Mesendoderm (in vitro differentiated cells): Measurements from ENCODE around the gene TPPP2.

ENCODE experiments used
- DNase-seq: peaks from one replicate; pipeline ENCODE4 v3.0.0; 2013
- H2AK5ac ChIP-seq: 2 replicates; pipeline ENCODE4 v1.6.1; 2013; ENCODE audit warnings: low read length, inconsistent platforms
- H2BK120ac ChIP-seq: 2 replicates; pipeline ENCODE4 v1.6.1; 2013; ENCODE audit warnings: low read depth, mild to moderate bottlenecking, low read length, moderate library complexity, mixed read lengths
- H2BK15ac ChIP-seq: replicated peaks from 2 replicates; pipeline ENCODE4 v1.6.1; 2013; ENCODE audit warnings: low read depth, mild to moderate bottlenecking, moderate library complexity
- H2BK5ac ChIP-seq: 2 replicates; pipeline ENCODE4 v1.6.1; 2013; ENCODE audit warnings: low read length, inconsistent platforms
- H3K18ac ChIP-seq: 2 replicates; pipeline ENCODE4 v1.6.1; 2013; ENCODE audit warnings: mild to moderate bottlenecking, low read length, mixed read lengths
- H3K23ac ChIP-seq: one replicate; pipeline ENCODE4 v1.6.1; 2013; ENCODE audit warnings: low read length
- H3K27ac ChIP-seq: 2 replicates; pipeline ENCODE4 v1.5.1; 2013; ENCODE audit warnings: low read depth, mild to moderate bottlenecking, inconsistent platforms, low read length, moderate library complexity
- H3K27me3 ChIP-seq: 2 replicates; pipeline ENCODE4 v1.6.1; 2013; ENCODE audit warnings: low read length, control low read depth, mild to moderate bottlenecking, inconsistent platforms; ENCODE audit not compliant: insufficient read depth, poor library complexity
- H3K36me3 ChIP-seq: 2 replicates; pipeline ENCODE4 v1.6.1; 2013; ENCODE audit warnings: low read length, inconsistent platforms; ENCODE audit not compliant: control insufficient read depth, insufficient read depth
- H3K4ac ChIP-seq: one replicate; pipeline ENCODE4 v1.6.1; 2013; ENCODE audit warnings: low read depth, mild to moderate bottlenecking, low read length, moderate library complexity
- H3K4me1 ChIP-seq: 2 replicates; pipeline ENCODE4 v1.6.1; 2013; ENCODE audit warnings: low read depth, low read length, inconsistent platforms; ENCODE audit not compliant: control insufficient read depth
- H3K4me2 ChIP-seq: 2 replicates; pipeline ENCODE4 v1.6.1; 2013; ENCODE audit warnings: low read length
- H3K4me3 ChIP-seq: 2 replicates; pipeline ENCODE4 v1.5.1; 2013; ENCODE audit warnings: mild to moderate bottlenecking, low read length
- H3K56ac ChIP-seq: one replicate; pipeline ENCODE4 v1.6.1; 2013; ENCODE audit warnings: low read length
- H3K79me1 ChIP-seq: 2 replicates; pipeline ENCODE4 v1.6.1; 2013; ENCODE audit warnings: low read length, inconsistent platforms
- H3K79me2 ChIP-seq: 2 replicates; pipeline ENCODE4 v1.6.1; 2013; ENCODE audit warnings: mild to moderate bottlenecking, low read length; ENCODE audit not compliant: control insufficient read depth, insufficient read depth
- H3K9ac ChIP-seq: 2 replicates; pipeline ENCODE4 v1.6.1; 2013; ENCODE audit warnings: low read length, inconsistent platforms
- H4K5ac ChIP-seq: one replicate; pipeline ENCODE4 v1.6.1; 2013; ENCODE audit warnings: low read length
- H4K8ac ChIP-seq: one replicate; pipeline ENCODE4 v1.6.1; 2013; ENCODE audit warnings: low read depth, mild to moderate bottlenecking, control low read depth, low read length, moderate library complexity
- WGBS: extraction: QIAGEN DNeasy Blood & Tissue Kit; methylation state at CpG from one replicate; pipeline ENCODE4 v1.1.7; 2013; ENCODE audit warnings: low lambda C conversion rate, missing lambda C conversion rate; ENCODE audit not compliant: insufficient coverage; ENCODE audit errors: extremely low coverage; 5-methylcytosine and 5-hydroxymethylcytosine counted together

The TPPP2 gene

GRCh38 chr14:21063479-21063878 lies 33.5 kb downstream of the TPPP2 start:
- Histone ChIP-seq H3K27ac (no peak overlapping the region), H2BK15ac (no peak overlapping the region), H3K4ac (no peak overlapping the region), H3K79me1 (no peaks in the 10 kb centered on the region), H3K9ac (no peak overlapping the region), H4K5ac (no peak overlapping the region), H3K79me2 (no peaks in the 10 kb centered on the region), H3K56ac (no peak overlapping the region), H3K4me1 (peaks cover 3% of the 10 kb centered on the region), H3K36me3 (no peaks in the 10 kb centered on the region), H3K23ac (no peak overlapping the region), H2BK120ac (no peak overlapping the region), H3K4me2 (no peak overlapping the region), H3K27me3 (no peaks in the 10 kb centered on the region), H3K18ac (no peak overlapping the region), H2BK5ac (no peak overlapping the region), H3K4me3 (no peak overlapping the region), H4K8ac (no peak overlapping the region), H2AK5ac (no peak overlapping the region)
- no CpG with 5 or more reads among the region's 3 CpGs for WGBS
- peak; percentile 74 for DNase-seq

- H2BK15ac ChIP-seq = no peak overlapping the region
- no peak overlapping the region for H2AK5ac ChIP-seq
- no peaks in the 10 kb centered on the region for H3K79me2 ChIP-seq
- no peaks in the 10 kb centered on the region for H3K79me1 ChIP-seq
- H3K56ac ChIP-seq = no peak overlapping the region
- H3K27me3 ChIP-seq = no peaks in the 10 kb centered on the region
- no peak overlapping the region for H3K27ac ChIP-seq
- peak; percentile 61 for DNase-seq
- no peak overlapping the region for H2BK120ac ChIP-seq
- no peak overlapping the region for H3K4ac ChIP-seq
- no peak overlapping the region for H3K18ac ChIP-seq
- no peaks in the 10 kb centered on the region for H3K36me3 ChIP-seq
- H3K9ac ChIP-seq = no peak overlapping the region
- no peak overlapping the region for H4K8ac ChIP-seq
- H2BK5ac ChIP-seq = no peak overlapping the region
- WGBS = no CpG with 5 or more reads among the region's 7 CpGs
- H3K23ac ChIP-seq = no peak overlapping the region
- peaks cover 2% of the 10 kb centered on the region for H3K4me1 ChIP-seq
- no peak overlapping the region for H3K4me2 ChIP-seq
- H4K5ac ChIP-seq = no peak overlapping the region
- no peak overlapping the region for H3K4me3 ChIP-seq
Observed at GRCh38 chr14:21066882-21067502, 37.0 kb downstream of the TPPP2 start.

- no peaks in the 10 kb centered on the region for H3K27me3 ChIP-seq
- H3K18ac ChIP-seq = peak overlapping the region; percentile 77
- no peak overlapping the region for H2BK15ac ChIP-seq
- H3K9ac ChIP-seq = peak overlapping the region; percentile 70
- peak overlapping the region; percentile 74 for H3K4ac ChIP-seq
- peak; percentile 81 for DNase-seq
- peaks cover 2% of the 10 kb centered on the region for H3K36me3 ChIP-seq
- no peak overlapping the region for H4K5ac ChIP-seq
- H2BK5ac ChIP-seq = peak overlapping the region; percentile 0
- peaks cover 5% of the 10 kb centered on the region for H3K4me1 ChIP-seq
- H3K56ac ChIP-seq = peak overlapping the region; percentile 99
- peaks cover 3% of the 10 kb centered on the region for H3K79me2 ChIP-seq
- peaks cover 8% of the 10 kb centered on the region for H3K79me1 ChIP-seq
- peak overlapping the region; percentile 99 for H3K27ac ChIP-seq
- peak overlapping the region; percentile 11 for H3K23ac ChIP-seq
- H3K4me2 ChIP-seq = peak overlapping the region; percentile 77
- WGBS = no CpG with 5 or more reads among the region's 45 CpGs
- peak overlapping the region; percentile 16 for H2BK120ac ChIP-seq
- no peak overlapping the region for H2AK5ac ChIP-seq
- H4K8ac ChIP-seq = no peak overlapping the region
- peak overlapping the region; percentile 64 for H3K4me3 ChIP-seq
Observed at GRCh38 chr14:21068521-21069387, 38.7 kb downstream of the TPPP2 start.

- peak overlapping the region; percentile 74 for H3K4ac ChIP-seq
- peaks cover 2% of the 10 kb centered on the region for H3K36me3 ChIP-seq
- peak overlapping the region; percentile 77 for H3K18ac ChIP-seq
- H3K4me1 ChIP-seq = peaks cover 5% of the 10 kb centered on the region
- DNase-seq = peak; percentile 86
- H4K8ac ChIP-seq = no peak overlapping the region
- H3K79me1 ChIP-seq = peaks cover 8% of the 10 kb centered on the region
- peak overlapping the region; percentile 11 for H3K23ac ChIP-seq
- H3K56ac ChIP-seq = peak overlapping the region; percentile 99
- H3K4me3 ChIP-seq = peak overlapping the region; percentile 64
- H3K79me2 ChIP-seq = peaks cover 3% of the 10 kb centered on the region
- H2BK15ac ChIP-seq = no peak overlapping the region
- H2BK5ac ChIP-seq = peak overlapping the region; percentile 43
- H3K27me3 ChIP-seq = no peaks in the 10 kb centered on the region
- WGBS = no CpG with 5 or more reads among the region's 40 CpGs
- peak overlapping the region; percentile 99 for H3K27ac ChIP-seq
- no peak overlapping the region for H4K5ac ChIP-seq
- H2AK5ac ChIP-seq = no peak overlapping the region
- H3K9ac ChIP-seq = peak overlapping the region; percentile 70
- peak overlapping the region; percentile 77 for H3K4me2 ChIP-seq
- H2BK120ac ChIP-seq = no peak overlapping the region
Observed at GRCh38 chr14:21069388-21070082, 39.5 kb downstream of the TPPP2 start.

DNA sequence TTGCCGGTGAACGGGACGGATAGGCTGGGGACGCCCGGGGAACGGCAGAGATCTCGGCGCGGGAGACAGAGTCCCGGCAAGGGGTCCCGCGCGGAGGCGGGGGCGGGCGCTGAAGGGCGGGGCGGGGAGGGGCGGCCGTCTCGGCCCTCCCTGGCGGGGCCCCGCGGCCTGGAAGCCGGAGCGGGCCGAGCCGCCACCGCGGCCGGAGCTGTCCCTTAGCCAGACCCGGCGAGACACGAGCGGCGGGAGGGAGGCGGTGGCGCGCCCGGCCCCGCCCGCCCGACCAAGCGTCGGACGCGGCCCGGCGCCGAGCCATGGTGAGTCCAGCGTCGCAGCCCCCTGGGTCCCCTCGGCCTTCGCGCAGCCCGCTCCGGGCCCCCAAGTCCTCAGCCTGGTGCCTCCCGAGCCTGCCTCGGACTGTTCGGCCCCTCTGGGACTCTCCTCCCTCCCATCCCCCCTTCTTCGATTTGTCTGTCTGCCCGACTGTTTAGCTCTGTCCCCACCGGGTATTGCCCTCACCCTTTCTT lies 40.1 kb downstream of the TPPP2 start, which contains the start of gene ARHGEF40:
Gene ARHGEF40, plus strand, starts transcription at position 222 of the 527 bp plus-strand sequence. Its CDS starts 93 bp downstream, at position 315.
- H3K4me3 ChIP-seq = peak within 1 kb of the TSS; percentile 89
- H4K5ac ChIP-seq = no peak within 1 kb of the TSS
- H3K18ac ChIP-seq = peak within 1 kb of the TSS; percentile 77
- no CpG with 5 or more reads among the region's 63 CpGs for WGBS
- DNase-seq = peak; percentile 63
- no peaks in the 10 kb centered on the region for H3K27me3 ChIP-seq
- H3K4me1 ChIP-seq = peaks cover 5% of the 10 kb centered on the region
- peaks cover 8% of the 10 kb centered on the region for H3K79me1 ChIP-seq
- H3K27ac ChIP-seq = peak within 1 kb of the TSS; percentile 99
- peaks cover 2% of the 10 kb centered on the region for H3K36me3 ChIP-seq
- peak within 1 kb of the TSS; percentile 98 for H2BK5ac ChIP-seq
- peak within 1 kb of the TSS; percentile 97 for H3K4me2 ChIP-seq
- H3K79me2 ChIP-seq = peaks cover 3% of the 10 kb centered on the region
- peak within 1 kb of the TSS; percentile 98 for H3K23ac ChIP-seq
- no peak within 1 kb of the TSS for H2BK15ac ChIP-seq
- peak within 1 kb of the TSS; percentile 98 for H3K9ac ChIP-seq
- H3K4ac ChIP-seq = peak within 1 kb of the TSS; percentile 74
- peak within 1 kb of the TSS; percentile 16 for H2BK120ac ChIP-seq
- H3K56ac ChIP-seq = peak within 1 kb of the TSS; percentile 99
- H4K8ac ChIP-seq = no peak within 1 kb of the TSS
- H2AK5ac ChIP-seq = no peak within 1 kb of the TSS
